Urinary bladder (tissue), 4 donors: ENCODE results near the gene CTXN1. TPM values are rescaled to one million over a fixed set of nuclear protein-coding genes. Genes with fewer than 3 reads are reported as not detected.
A peak's percentile ranks its signal among the peaks of the same experiment; 100 is the strongest.

Experiments used
- DNase-seq: peaks from one replicate; pipeline ENCODE4 v3.0.0-alpha.2; 2015; ENCODE audit errors: extremely low spot score
- H3K27ac ChIP-seq: one replicate; pipeline ENCODE4 v1.5.1; 2013; ENCODE audit warnings: low read depth, mild to moderate bottlenecking, moderate library complexity
- H3K36me3 ChIP-seq: one replicate; pipeline ENCODE4 v1.6.1; 2013; ENCODE audit warnings: mild to moderate bottlenecking, moderate library complexity; ENCODE audit not compliant: insufficient read depth
- H3K4me1 ChIP-seq: one replicate; pipeline ENCODE4 v1.6.1; 2013; ENCODE audit warnings: mild to moderate bottlenecking, moderate library complexity; ENCODE audit not compliant: insufficient read depth
- H3K4me3 ChIP-seq: one replicate; pipeline ENCODE4 v1.5.1; 2013; ENCODE audit warnings: low read depth, low read length
- WGBS: extraction: QIAGEN DNeasy Blood & Tissue Kit; methylation state at CpG from one replicate; pipeline ENCODE4 v1.1.7; 2013; 5-methylcytosine and 5-hydroxymethylcytosine counted together
- polyA plus RNA-seq: library from polyadenylated mRNA; stranded (reverse); fragments of 200-250 nt; gene quantifications from one replicate; pipeline ENCODE4 v1.2.3, GENCODE V29; 2013
- total RNA-seq: library from RNA; depleted of rRNA; stranded (reverse); fragments of >200 nt; gene quantifications from one replicate; pipeline ENCODE4 v1.2.3, GENCODE V29; 2014
- donor health status: healthy with polysubstance abuse.
- donor health status: healthy.

The CTXN1 gene
- total and polyA plus RNA-seq, 2 donors, result 0.63 to 22.1 TPM

- WGBS, result 85% methylated on average over 18 of the region's 18 CpGs
- no peak overlapping the region for H3K4me3 ChIP-seq
- no peaks in the 10 kb centered on the region for H3K4me1 ChIP-seq
- H3K27ac ChIP-seq, result no peak overlapping the region
- DNase-seq, result no peak
- peaks cover 12% of the 10 kb centered on the region for H3K36me3 ChIP-seq
These were observed 14.3 kb downstream of the CTXN1 start for GRCh38 chr19:7911508-7912143.

GRCh38 chr19:7910321-7911161 is 15.4 kb downstream of the CTXN1 start:
- 93% methylated on average over 54 of the region's 54 CpGs for WGBS
- no peak overlapping the region for H3K4me3 ChIP-seq
- H3K4me1 ChIP-seq, result no peaks in the 10 kb centered on the region
- peaks cover 12% of the 10 kb centered on the region for H3K36me3 ChIP-seq
- no peak for DNase-seq
- H3K27ac ChIP-seq, result no peak overlapping the region

GRCh38 chr19:7909471-7910067 is 16.4 kb downstream of the CTXN1 start:
- no peak for DNase-seq
- Histone ChIP-seq H3K4me3 (no peak overlapping the region), H3K27ac (no peak overlapping the region), H3K4me1 (no peaks in the 10 kb centered on the region), H3K36me3 (peaks cover 12% of the 10 kb centered on the region)
- 91% methylated on average over 21 of the region's 21 CpGs for WGBS

DNA sequence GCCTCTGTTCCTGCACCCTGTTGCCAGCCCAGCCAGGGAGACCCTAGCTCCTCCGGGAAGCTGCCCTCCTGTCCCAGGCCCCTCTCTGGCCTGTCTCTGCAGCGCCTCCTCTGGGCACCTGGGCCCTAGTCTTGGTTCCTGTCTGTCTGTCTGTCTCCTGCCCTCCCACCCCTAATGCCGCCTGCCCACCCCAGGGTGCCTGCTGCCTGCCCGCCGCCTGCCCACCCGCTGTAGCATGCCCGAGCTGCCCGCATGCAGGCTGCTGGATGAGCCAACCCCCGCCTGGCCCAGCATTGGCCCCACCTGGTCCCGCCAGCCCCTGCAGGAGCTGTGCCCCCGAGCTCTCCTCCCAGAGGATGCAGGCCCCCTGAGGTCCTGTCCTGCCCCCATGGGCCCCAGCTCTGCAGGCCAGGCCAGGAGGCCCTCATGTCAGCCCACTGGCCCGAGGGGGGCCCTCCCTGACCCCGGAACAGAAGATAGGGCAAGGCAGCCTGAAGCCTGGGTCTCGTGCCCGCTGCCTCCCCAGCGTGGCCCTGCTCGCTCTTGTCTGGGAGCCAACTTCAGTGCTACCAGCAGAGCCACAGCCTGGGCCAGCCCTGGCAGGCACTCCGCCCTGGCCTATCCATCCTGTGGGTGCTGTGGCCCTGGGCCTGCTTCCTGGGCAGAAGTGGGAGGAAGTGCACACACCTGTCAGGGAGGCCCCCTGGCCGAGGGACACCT is 17.0 kb downstream of the CTXN1 start:
- 92% methylated on average over 19 of the region's 19 CpGs for WGBS
- peaks cover 12% of the 10 kb centered on the region for H3K36me3 ChIP-seq
- H3K4me1 ChIP-seq, result no peaks in the 10 kb centered on the region
- no peak overlapping the region for H3K27ac ChIP-seq
- DNase-seq, result no peak
- H3K4me3 ChIP-seq, result no peak overlapping the region

- 75% methylated on average over 14 of the region's 14 CpGs for WGBS
- no peaks in the 10 kb centered on the region for H3K4me1 ChIP-seq
- no peak overlapping the region for H3K4me3 ChIP-seq
- peaks cover 12% of the 10 kb centered on the region for H3K36me3 ChIP-seq
- no peak overlapping the region for H3K27ac ChIP-seq
- DNase-seq, result no peak
These were observed 17.7 kb downstream of the CTXN1 start for GRCh38 chr19:7908078-7908699.

- Histone ChIP-seq H3K27ac (no peak overlapping the region), H3K4me3 (no peak overlapping the region), H3K36me3 (peaks cover 12% of the 10 kb centered on the region), H3K4me1 (no peaks in the 10 kb centered on the region)
- whole genome bisulfite sequencing, result 91% methylated on average over 11 of the region's 11 CpGs
- no peak for DNase-seq
These were observed 18.4 kb downstream of the CTXN1 start for GRCh38 chr19:7907544-7907943.

DNA sequence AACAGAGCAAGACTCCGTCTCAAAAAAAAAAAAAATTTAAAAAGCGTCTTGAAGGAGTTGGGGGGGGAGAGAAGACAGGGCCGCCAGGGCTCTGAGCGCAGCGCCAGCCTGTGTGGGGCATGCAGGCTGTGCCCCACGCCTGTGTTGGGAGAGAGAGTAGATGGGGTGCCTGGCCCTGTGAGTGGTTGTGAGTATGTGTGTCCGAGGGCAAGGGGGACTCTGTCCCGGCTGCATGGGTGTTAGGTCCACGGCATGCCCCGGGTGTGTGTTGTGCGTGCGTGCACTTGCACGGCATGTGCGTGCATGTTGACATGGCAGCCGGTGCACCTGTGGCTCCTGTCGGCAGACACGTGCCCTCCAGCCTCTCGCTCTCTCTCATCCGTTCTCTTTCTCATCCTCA is 18.8 kb downstream of the CTXN1 start:
- no peaks in the 10 kb centered on the region for H3K4me1 ChIP-seq
- WGBS, result 89% methylated on average over 19 of the region's 19 CpGs
- peaks cover 10% of the 10 kb centered on the region for H3K36me3 ChIP-seq
- no peak for DNase-seq
- H3K27ac ChIP-seq, result no peak overlapping the region
- no peak overlapping the region for H3K4me3 ChIP-seq

DNA sequence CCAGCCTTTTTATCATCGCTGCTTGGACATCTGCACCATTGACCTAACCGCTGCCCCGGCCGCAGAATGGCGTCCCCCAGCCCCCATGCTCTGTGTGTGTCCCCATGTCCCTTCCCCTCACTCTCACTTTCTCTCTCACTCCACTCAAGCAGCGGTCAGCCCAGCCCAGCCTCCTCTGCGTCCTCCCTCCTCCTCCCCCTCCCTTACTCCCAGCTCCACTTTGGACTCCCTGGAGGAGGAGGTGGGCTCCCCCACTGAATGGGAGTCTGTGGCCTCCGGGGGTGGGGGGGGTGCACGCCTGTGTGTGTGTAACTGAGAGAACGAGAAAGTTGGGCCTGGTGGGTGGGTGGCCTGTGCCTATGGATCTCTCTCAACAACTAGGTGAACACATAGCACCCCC is 20.1 kb downstream of the CTXN1 start:
- 81% methylated on average over 10 of the region's 10 CpGs for WGBS
- no peak for DNase-seq
- no peak overlapping the region for H3K4me3 ChIP-seq
- H3K27ac ChIP-seq, result no peak overlapping the region
- H3K4me1 ChIP-seq, result no peaks in the 10 kb centered on the region
- H3K36me3 ChIP-seq, result peaks cover 4% of the 10 kb centered on the region

- no peak for DNase-seq
- 71% methylated on average over 10 of the region's 10 CpGs for WGBS
- Histone ChIP-seq H3K27ac (no peak overlapping the region), H3K4me1 (no peaks in the 10 kb centered on the region), H3K36me3 (peaks cover 4% of the 10 kb centered on the region), H3K4me3 (no peak overlapping the region)
These were observed 20.7 kb downstream of the CTXN1 start for GRCh38 chr19:7905268-7905667.

GRCh38 chr19:7904074-7905020 is 21.6 kb downstream of the CTXN1 start:
- no peaks in the 10 kb centered on the region for H3K36me3 ChIP-seq
- no peaks in the 10 kb centered on the region for H3K4me1 ChIP-seq
- H3K4me3 ChIP-seq, result peak overlapping the region; percentile 75
- WGBS, result 10% methylated on average over 67 of the region's 68 CpGs
- no peak for DNase-seq
- H3K27ac ChIP-seq, result peak overlapping the region; percentile 44

DNA sequence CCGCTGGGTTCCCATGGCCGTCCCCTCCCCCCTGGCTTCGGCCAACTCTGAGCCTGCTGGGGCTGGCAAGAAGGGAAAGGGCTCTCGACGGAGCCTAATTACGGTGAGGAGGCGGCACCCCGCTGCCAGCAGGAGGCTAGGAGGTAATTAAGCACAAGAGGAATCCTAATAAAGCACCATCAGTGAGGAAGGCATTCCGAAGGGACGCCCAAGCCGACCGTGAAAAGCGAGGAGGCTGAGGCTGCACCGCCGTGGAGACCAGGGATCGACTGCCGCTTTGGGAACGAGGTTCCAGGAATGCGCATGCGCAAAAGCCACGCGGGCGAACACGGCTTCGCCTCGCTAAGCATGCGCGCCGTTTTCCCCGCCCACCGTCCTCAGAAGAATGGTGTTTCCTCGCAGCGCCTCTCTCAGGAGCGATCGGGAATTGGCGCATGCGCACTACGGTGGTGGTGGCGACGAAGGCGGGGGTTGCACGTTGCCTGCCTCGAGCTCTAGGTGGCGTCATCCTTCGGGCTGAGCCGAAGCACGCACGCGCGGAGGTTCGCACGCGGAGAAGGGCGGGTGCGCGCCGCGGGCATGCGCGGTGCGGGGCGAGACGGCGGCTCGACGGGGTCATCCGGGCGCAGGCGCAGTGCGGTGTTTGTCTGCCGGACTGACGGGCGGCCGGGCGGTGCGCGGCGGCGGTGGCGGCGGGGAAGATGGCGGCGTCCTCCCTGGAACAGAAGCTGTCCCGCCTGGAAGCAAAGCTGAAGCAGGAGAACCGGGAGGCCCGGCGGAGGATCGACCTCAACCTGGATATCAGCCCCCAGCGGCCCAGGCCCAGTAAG is 22.5 kb downstream of the CTXN1 start, which contains the start of gene MAP2K7:
Gene MAP2K7 (plus strand): TSS at position 634 of the 830 bp plus-strand sequence. CDS start 68 bp downstream, at position 702.
- H3K36me3 ChIP-seq, result no peaks in the 10 kb centered on the region
- no peaks in the 10 kb centered on the region for H3K4me1 ChIP-seq
- H3K27ac ChIP-seq, result peak within 1 kb of the TSS; percentile 44
- under 1% methylated on average over 89 of the region's 89 CpGs for WGBS
- H3K4me3 ChIP-seq, result peak within 1 kb of the TSS; percentile 75
- peak; percentile 99 for DNase-seq
